ENCODE data around the gene ALOXE3.
A peak's percentile ranks its signal among the peaks of the same experiment; 100 is the strongest.

Gene ALOXE3

DNA sequence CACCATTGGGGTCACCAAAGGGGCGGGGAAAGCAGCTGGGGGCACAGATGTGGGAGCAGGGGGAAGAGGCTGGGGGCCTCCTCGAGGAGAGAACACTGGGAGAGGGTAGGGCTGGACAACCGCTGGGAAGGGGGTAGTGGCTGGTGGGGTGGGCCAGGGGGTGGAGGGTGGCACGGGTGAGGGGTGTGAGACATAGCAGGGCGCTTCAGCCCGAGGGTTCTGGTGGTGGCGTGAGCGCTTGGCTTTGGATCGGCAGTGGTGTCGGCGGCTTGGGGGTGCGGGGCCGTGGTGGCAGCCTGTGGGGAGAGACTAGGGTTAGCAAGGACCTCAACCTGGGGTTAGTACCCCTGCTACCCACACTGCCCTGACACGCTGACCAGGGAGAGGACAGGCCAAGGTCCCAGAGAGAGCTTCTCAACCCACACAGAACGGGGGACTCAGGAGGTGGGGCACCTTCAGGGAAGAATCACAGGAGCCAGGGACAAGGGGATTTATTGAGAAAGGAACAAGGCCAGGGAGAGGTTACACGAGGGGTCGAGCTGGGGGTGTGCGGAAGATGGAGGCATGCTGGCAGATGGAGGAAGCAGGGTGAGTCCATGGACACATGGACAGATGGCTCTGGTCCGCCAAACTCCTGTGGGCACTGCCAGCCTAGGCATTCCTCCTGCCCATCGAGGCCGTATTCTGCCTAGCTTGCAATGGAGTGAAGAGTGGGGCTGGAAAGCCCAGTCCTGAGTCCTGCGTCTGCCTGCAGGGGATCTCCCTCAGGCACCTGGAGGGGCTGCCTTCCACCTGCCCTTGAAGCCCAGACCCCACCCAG lies 25.5 kb upstream of the ALOXE3 start:
- no peak overlapping the region for H3K4me3 ChIP-seq (ENCODE audit: low read depth, low read length)
- no peak for DNase-seq (ENCODE audit: low read depth)

GRCh38 chr17:8142887-8143580 lies 24.7 kb upstream of the ALOXE3 start:
- DNase-seq (ENCODE audit: low read depth), result no peak
- no peak overlapping the region for H3K4me3 ChIP-seq (ENCODE audit: low read depth, low read length)

- H3K4me3 ChIP-seq (ENCODE audit: low read depth, low read length), result no peak overlapping the region
- DNase-seq (ENCODE audit: low read depth), result no peak
Measured at GRCh38 chr17:8142158-8142886, 24.0 kb upstream of the ALOXE3 start.

GRCh38 chr17:8141741-8142140 lies 23.4 kb upstream of the ALOXE3 start:
- no peak for DNase-seq (ENCODE audit: low read depth)
- H3K4me3 ChIP-seq (ENCODE audit: low read depth, low read length), result no peak overlapping the region

GRCh38 chr17:8141045-8141444 lies 22.7 kb upstream of the ALOXE3 start:
- no peak overlapping the region for H3K4me3 ChIP-seq (ENCODE audit: low read depth, low read length)
- DNase-seq (ENCODE audit: low read depth), result no peak

GRCh38 chr17:8140065-8141029 lies 22.0 kb upstream of the ALOXE3 start:
- H3K4me3 ChIP-seq (ENCODE audit: low read depth, low read length), result no peak overlapping the region
- no peak for DNase-seq (ENCODE audit: low read depth)

DNA sequence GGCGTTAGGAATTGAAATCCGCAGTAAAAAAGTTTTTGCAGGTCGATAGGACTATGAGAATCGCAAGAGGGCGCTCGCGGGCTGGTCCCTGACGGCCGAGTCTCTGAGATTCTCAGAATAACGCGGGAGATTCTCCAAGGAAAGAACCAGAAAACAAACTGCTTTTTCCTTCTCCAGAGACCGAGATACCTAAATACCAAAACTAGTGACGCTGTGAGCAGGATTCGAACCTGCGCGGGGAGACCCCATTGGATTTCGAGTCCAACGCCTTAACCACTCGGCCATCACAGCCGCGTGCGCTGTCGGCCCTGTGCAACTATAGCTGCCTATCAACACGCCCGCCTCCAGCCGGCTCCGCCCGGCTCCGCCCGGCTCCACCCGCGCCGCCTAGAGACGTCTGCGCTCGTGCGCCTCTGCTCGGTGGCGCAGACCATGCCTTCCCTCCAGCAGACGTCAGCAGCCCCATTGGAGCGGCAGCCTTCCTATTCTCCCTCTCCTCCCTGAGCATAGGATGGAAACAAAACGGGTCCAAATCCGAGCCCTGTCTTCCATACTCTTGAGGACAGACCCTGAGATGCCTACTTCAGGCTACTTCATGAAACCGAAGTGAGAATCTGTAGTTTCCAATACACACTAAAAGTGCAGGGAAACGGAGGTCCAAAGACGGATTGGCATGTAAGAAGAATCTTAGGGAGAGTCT lies 20.5 kb upstream of the ALOXE3 start:
- peak; percentile 84 for DNase-seq (ENCODE audit: low read depth)
- H3K4me3 ChIP-seq (ENCODE audit: low read depth, low read length), result peak overlapping the region; percentile 39

DNA sequence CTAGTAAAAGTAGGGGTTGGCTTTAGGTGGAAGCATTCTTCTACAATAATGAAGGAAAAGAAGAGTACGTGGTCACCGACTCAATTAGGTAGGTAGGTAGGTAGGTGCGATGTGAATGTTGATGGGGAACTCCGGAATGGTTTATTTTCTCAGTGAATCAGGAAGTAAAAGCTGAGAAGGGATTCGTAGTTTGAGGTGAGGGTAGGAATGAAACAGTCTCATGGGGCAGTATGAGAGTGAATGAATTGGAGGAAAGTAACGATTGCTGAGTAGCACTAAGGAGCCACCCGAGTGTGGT lies 20.0 kb upstream of the ALOXE3 start:
- peak overlapping the region; percentile 4 for H3K4me3 ChIP-seq (ENCODE audit: low read depth, low read length)
- DNase-seq (ENCODE audit: low read depth), result no peak

- H3K4me3 ChIP-seq (ENCODE audit: low read depth, low read length), result peak overlapping the region; percentile 4
- no peak for DNase-seq (ENCODE audit: low read depth)
Measured at GRCh38 chr17:8137645-8138373, 19.5 kb upstream of the ALOXE3 start.

GRCh38 chr17:8133941-8134340 lies 15.6 kb upstream of the ALOXE3 start:
- DNase-seq (ENCODE audit: low read depth), result no peak
- no peak overlapping the region for H3K4me3 ChIP-seq (ENCODE audit: low read depth, low read length)

DNA sequence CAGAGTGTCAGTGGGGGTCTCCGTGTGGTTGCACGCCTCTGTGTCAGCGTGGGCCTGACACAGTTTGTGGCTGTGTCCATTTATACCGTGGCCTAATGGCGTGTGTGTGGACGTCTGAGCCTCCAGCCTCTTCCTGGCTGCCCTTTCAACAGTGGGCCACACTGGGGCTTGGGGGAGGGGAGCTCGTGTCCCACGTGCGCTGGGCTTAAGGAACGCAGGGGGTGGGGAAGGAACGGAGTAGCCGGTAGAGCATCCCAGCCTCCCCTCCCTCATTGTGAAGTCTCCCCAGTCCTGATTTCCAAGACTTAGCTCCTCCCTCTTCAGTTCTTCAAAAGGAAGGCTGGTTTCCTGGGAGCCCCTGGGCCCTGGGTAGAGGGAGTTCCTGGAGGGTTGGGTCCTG lies 15.1 kb upstream of the ALOXE3 start:
- H3K4me3 ChIP-seq (ENCODE audit: low read depth, low read length), result no peak overlapping the region
- no peak for DNase-seq (ENCODE audit: low read depth)

DNA sequence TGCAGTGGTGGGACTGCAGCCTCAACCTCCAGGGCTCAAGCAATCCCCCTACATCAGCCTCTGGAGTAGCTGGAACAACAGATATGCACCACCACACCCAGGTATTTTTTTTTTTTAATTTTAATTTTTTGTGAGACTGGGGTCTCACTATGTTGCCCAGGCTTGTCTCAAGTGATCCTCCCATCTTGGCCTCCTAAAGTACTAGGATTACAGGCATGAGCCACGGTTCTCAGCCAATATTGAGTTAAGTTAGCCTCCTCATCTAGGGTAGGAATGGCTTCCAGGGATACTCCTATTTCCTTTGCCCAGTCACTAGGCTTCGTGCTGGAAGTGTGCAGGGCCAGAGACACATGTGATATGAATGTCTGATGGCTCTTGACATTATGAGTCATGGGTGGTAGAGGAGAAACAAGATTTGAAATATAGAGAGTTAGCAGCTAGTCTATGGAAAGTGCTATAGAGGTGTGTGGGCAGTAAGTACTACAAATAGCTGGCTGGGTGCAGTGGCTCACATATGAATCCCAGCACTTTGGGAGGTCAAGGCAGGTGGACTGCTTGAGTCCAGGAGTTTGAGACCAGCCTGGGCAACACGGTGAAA lies 13.6 kb upstream of the ALOXE3 start:
- no peak for DNase-seq (ENCODE audit: low read depth)
- no peak overlapping the region for H3K4me3 ChIP-seq (ENCODE audit: low read depth, low read length)

DNA sequence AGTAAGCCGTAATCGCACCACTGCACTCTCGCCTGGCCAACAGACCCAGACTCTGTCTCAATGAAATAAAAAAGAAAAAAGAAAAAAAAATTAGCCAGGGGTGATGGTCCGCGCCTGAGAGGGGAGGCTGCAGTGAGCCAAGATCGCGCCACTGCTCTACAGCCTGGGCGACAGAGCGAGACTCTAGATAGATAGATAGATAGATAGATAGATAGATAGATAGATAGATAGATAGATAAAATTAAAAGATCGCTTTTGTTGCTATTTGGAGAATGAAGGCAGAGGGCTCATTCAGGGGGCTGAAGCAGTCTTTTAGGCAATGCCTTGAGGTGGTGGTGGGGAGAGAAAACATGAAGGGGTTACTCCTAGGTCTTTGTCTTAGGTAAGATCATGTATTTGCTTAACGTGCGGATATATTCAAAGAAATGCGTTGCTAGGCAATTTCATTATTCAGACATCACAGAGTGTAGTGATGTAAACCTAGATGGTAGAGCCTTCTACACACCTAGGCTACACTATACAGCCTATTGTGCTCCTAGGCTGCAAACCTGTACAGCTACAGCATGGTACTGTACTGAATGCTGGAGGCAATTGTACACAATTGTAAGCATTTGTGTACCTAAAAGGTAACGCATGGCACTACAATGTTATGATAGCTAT lies 9.9 kb upstream of the ALOXE3 start:
- H3K4me3 ChIP-seq (ENCODE audit: low read depth, low read length), result no peak overlapping the region
- DNase-seq (ENCODE audit: low read depth), result no peak

DNA sequence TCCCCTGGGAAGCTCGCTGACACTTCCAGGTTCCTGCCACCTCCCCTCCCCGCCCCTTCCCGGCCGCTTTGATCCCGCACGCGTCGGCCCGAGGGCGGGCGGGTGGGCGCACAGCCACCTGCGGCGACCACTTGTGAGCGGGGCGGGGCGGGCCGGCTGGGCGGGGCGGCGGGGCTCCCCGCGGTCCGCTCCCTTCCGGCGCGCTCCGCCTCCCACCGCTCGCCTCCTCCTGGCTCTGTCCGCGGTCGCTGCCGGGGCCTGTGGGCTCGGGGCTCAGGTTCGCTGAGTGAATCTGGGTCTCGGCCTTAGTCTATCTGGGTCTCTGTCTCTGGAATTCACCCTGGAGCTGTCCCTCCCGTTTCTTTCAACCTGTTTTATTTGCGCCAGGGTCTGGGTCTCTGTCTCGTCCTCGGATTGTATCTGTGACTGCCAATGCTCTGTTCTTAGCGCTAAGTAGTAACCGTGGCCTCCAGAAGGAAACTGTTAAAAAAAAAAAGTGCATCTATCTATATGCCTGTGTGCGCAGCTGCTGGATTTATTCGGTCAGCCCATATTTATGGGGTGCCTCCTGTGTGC lies 8.3 kb upstream of the ALOXE3 start:
- no peak for DNase-seq (ENCODE audit: low read depth)
- peak overlapping the region; percentile 71 for H3K4me3 ChIP-seq (ENCODE audit: low read depth, low read length)

DNA sequence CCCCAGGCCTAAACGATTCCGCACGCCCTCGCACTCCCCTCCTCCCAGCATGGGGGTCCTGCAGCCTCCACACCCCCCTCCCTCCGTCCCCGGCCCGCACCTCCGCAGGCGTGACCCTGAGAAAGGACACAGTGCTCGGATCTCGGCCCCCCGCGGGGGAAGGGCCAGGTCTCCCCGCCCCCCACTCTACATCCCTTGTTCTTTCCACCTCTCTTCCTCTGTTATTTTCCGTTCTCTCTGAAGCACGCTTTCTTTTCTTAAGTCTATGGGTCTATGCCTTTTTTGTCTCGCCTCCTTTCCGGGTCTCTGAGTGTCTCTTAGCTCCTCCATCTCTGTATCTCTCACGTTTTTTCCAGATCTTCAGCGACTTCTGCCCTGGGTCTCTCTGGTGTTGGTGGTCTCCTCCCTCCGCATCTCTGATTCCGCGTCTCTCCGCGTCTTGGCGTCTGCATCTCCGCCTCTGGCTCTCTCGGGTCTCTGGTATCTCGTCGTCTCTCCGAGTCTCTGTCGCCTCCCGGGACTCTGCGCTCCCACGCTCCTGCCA lies 7.7 kb upstream of the ALOXE3 start:
- peak overlapping the region; percentile 71 for H3K4me3 ChIP-seq (ENCODE audit: low read depth, low read length)
- no peak for DNase-seq (ENCODE audit: low read depth)

DNA sequence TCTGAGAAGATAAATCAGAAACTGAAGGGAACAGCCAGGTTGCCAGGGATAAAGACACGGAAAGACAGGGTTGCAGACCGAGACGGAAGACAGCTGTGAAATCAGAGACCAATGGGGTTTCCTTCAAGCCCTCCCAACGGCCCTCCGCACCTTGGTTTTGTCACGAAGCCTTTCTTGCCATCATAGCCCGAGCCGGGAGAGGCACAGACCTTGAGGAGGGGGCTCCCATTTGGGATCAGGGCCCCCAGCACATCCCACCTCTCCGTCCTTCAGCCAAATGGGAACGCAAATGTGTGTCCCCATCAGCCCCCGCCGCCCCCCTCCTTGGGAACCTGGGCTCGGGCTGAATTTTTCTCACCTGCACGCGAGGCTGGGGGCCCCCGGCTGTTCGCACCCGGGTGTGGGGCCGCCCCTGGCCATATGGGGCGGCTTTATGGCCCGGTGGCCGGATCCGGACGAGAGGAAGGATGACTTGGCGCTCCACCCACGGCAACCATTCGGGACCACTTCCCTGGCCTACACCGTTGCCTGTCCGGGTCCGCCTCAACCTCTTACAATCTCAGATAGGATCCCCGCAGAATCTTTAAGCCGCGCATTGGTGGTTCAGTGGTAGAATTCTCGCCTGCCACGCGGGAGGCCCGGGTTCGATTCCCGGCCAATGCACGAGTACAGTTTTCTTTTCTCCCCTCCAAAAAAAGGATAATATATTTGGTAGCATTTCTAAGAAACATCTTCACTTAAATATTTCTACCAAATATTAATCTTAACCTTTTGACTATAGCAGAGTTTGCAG lies 7.0 kb upstream of the ALOXE3 start:
- DNase-seq (ENCODE audit: low read depth), result no peak
- peak overlapping the region; percentile 71 for H3K4me3 ChIP-seq (ENCODE audit: low read depth, low read length)
